ENCODE measurements around the gene RNF14. TPM values are rescaled to one million over a fixed set of nuclear protein-coding genes. Genes with fewer than 3 reads are reported as not detected.

The RNF14 gene
- polyA plus RNA-seq, 1 of the 3 experiments (the other 2 are of a cell fraction): 24.5 TPM

GRCh38 chr5:141941307-141941706 lies 27.6 kb upstream of the RNF14 start:
- no peak overlapping the region for H3K4me3 ChIP-seq (ENCODE audit: low read depth in 2 of 2, low read length in 1 of 2)
- H3K27me3 ChIP-seq (ENCODE audit: insufficient read depth): no peaks in the 10 kb centered on the region
- H3F3A ChIP-seq (replicated peaks; ENCODE audit: insufficient read depth): no peaks in the 10 kb centered on the region
- TF ChIP-seq ELF1 (IDR thresholded peaks at IDR 0.05): no peak
- TF ChIP-seq PBX3 (IDR thresholded peaks at IDR 0.05): no peak
- TF ChIP-seq GABPA (IDR thresholded peaks at IDR 0.05; ENCODE audit: low read depth): no peak
- TF ChIP-seq FOSL2 (IDR thresholded peaks at IDR 0.05; ENCODE audit: borderline replicate concordance, low read depth): peak; percentile 53
- TF ChIP-seq RXRA (IDR thresholded peaks at IDR 0.05; ENCODE audit: borderline replicate concordance, low read depth): no peak
- H3K4me1 ChIP-seq (ENCODE audit: control insufficient read depth in 1 of 2, insufficient read depth in 2 of 2, low read depth in 1 of 2, low read length in 1 of 2): peaks cover 0 to 15% of the 10 kb centered on the region in 2 experiments; a peak in 1 of 4 replicates
- H3K9ac ChIP-seq: no peak overlapping the region
- no peak overlapping the region for H2AFZ ChIP-seq (ENCODE audit: low read depth)
- CTCF ChIA-PET: interaction anchor here (1.0 to 20.3 kb wide), 9 partner anchors 10 to 276 kb away, joined by 3 to 256 read pairs (median 4); partner anchors contain the start of gene PCDH12
- POLR2A ChIA-PET: interaction anchor here (1.2 to 1.9 kb wide), 2 partner anchors 18 to 20 kb away, joined by 3 to 6 read pairs; partner anchors contain the start of gene DELE1
- H4K20me1 ChIP-seq (ENCODE audit: insufficient read depth): no peaks in the 10 kb centered on the region
- no peaks in the 10 kb centered on the region for H3K9me3 ChIP-seq
- no peaks in the 10 kb centered on the region for H3K79me2 ChIP-seq (ENCODE audit: insufficient read depth)
- H3K36me3 ChIP-seq (replicated peaks in 1 of 2; ENCODE audit: control insufficient read depth in 1 of 2, insufficient read depth in 2 of 2, low read length in 1 of 2): peaks cover 0 to 28% of the 10 kb centered on the region in 2 experiments
- no peak for DNase-seq
- no peaks in the 10 kb centered on the region for H3K9me2 ChIP-seq
- H3K27ac ChIP-seq (ENCODE audit: low read depth in 2 of 2, low read length in 1 of 2): peak overlapping the region in 1 of 2 experiments; percentile 20; a peak in 1 of 4 replicates
- 77% methylated on average over 5 of the region's 6 CpGs for WGBS (ENCODE audit: low lambda C conversion rate)
- no peak overlapping the region for H3K4me2 ChIP-seq

- Histone ChIP-seq H3K27ac (ENCODE audit: low read depth in 2 of 2, low read length in 1 of 2) (no peak overlapping the region; a peak in 1 of 4 replicates), H3K9ac (no peak overlapping the region), H3K36me3 (replicated peaks in 1 of 2; ENCODE audit: control insufficient read depth in 1 of 2, insufficient read depth in 2 of 2, low read length in 1 of 2) (peaks cover 0 to 27% of the 10 kb centered on the region in 2 experiments), H3K27me3 (ENCODE audit: insufficient read depth) (no peaks in the 10 kb centered on the region), H4K20me1 (ENCODE audit: insufficient read depth) (no peaks in the 10 kb centered on the region), H3K9me3 (no peaks in the 10 kb centered on the region), H2AFZ (ENCODE audit: low read depth) (no peak overlapping the region), H3K79me2 (ENCODE audit: insufficient read depth) (no peaks in the 10 kb centered on the region), H3K4me3 (ENCODE audit: low read depth in 2 of 2, low read length in 1 of 2) (no peak overlapping the region), H3K4me2 (no peak overlapping the region), H3K9me2 (no peaks in the 10 kb centered on the region), H3K4me1 (ENCODE audit: control insufficient read depth in 1 of 2, insufficient read depth in 2 of 2, low read depth in 1 of 2, low read length in 1 of 2) (peaks cover 0 to 15% of the 10 kb centered on the region in 2 experiments; a peak in 1 of 4 replicates), H3F3A (replicated peaks; ENCODE audit: insufficient read depth) (no peaks in the 10 kb centered on the region)
- ChIA-PET POLR2A (interaction anchor here (1.2 to 1.5 kb wide), 2 partner anchors 19 kb away, joined by 3 to 4 read pairs; no protein-coding TSS in a partner anchor), CTCF (interaction anchor here (0.5 to 20.3 kb wide), 10 partner anchors 9 to 350 kb away, joined by 3 to 256 read pairs (median 4); partner anchors contain the start of genes PCDH12 and RNF14)
- no peak for TF ChIP-seq CTCF (IDR thresholded peaks at IDR 0.05)
- TF ChIP-seq TCF12 (IDR thresholded peaks at IDR 0.05): no peak
- TF ChIP-seq GABPA (IDR thresholded peaks at IDR 0.05; ENCODE audit: low read depth): no peak
- no peak for TF ChIP-seq SIN3A (IDR thresholded peaks at IDR 0.05; ENCODE audit: borderline replicate concordance, low read depth, low read length)
- TF ChIP-seq GATA2 (CRISPR knock-in tag; IDR thresholded peaks at IDR 0.05): no peak
- no peak for TF ChIP-seq MXI1 (IDR thresholded peaks at IDR 0.05; ENCODE audit: low read depth, low read length)
- TF ChIP-seq JUND (IDR thresholded peaks at IDR 0.05): no peak
- no peak for TF ChIP-seq REST (IDR thresholded peaks at IDR 0.05; ENCODE audit: low read depth, low read length)
- TF ChIP-seq RFX5 (IDR thresholded peaks at IDR 0.05; ENCODE audit: low read length): no peak
- TF ChIP-seq FOXJ3 (CRISPR knock-in tag; IDR thresholded peaks at IDR 0.05): no peak
- TF ChIP-seq USF1 (IDR thresholded peaks at IDR 0.05; ENCODE audit: borderline replicate concordance, low read depth): no peak
- TF ChIP-seq POLR2AphosphoS5 (IDR thresholded peaks at IDR 0.05; ENCODE audit: low read depth, low read length): no peak
- 88% methylated on average over 6 of the region's 6 CpGs for WGBS (ENCODE audit: low lambda C conversion rate)
- no peak for DNase-seq
Observed at GRCh38 chr5:141941779-141942178, 27.1 kb upstream of the RNF14 start.

All from SK-N-SH (cell line).